Suprapubic skin (tissue), 4 donors: ENCODE measurements around the gene DCBLD1. TPM values are rescaled to one million over a fixed set of nuclear protein-coding genes. Genes with fewer than 3 reads are reported as not detected.

ENCODE experiments used
- DNase-seq, 2 donors: peaks; one replicate each; pipeline ENCODE4 v3.0.0-alpha.2; 2019; ENCODE audit warnings: low spot score in 2 of 2
- H3K27ac ChIP-seq: fragments of 200-600 bp; sonication (generic); one replicate; pipeline ENCODE4 v1.5.1; 2019
- H3K27me3 ChIP-seq: fragments of 200-600 bp; sonication (generic); one replicate; pipeline ENCODE4 v1.5.1; 2019
- H3K36me3 ChIP-seq: fragments of 200-600 bp; sonication (generic); one replicate; pipeline ENCODE4 v1.5.1; 2019
- H3K4me1 ChIP-seq: fragments of 200-600 bp; sonication (generic); one replicate; pipeline ENCODE4 v1.5.1; 2019
- H3K4me3 ChIP-seq: fragments of 200-600 bp; sonication (generic); one replicate; pipeline ENCODE4 v1.5.1; 2019; ENCODE audit warnings: mild to moderate bottlenecking
- H3K9me3 ChIP-seq: fragments of 200-600 bp; sonication (generic); one replicate; pipeline ENCODE4 v1.5.1; 2019
- CTCF ChIP-seq, 2 donors: fragments of 200-600 bp in 1 of 2; fragments of 450-650 bp in 1 of 2; sonication (generic) in 1 of 2; IDR thresholded peaks; one replicate each; pipeline ENCODE4 v1.5.1; 2016 to 2019; ENCODE audit warnings: antibody characterized with exemption in 2 of 2, mild to moderate bottlenecking in 1 of 2, moderate library complexity in 1 of 2
- EP300 ChIP-seq: sonication (generic); formaldehyde crosslinking; IDR thresholded peaks from one replicate; pipeline ENCODE4 v1.6.1; 2017; ENCODE audit warnings: antibody characterized with exemption
- POLR2A ChIP-seq, 2 donors: fragments of 450-650 bp; IDR thresholded peaks; one replicate each; pipeline ENCODE4 v1.6.1; 2017; ENCODE audit warnings: antibody characterized with exemption in 2 of 2, mild to moderate bottlenecking in 2 of 2, moderate library complexity in 2 of 2
- POLR2AphosphoS5 ChIP-seq, 3 donors: sonication (generic); formaldehyde crosslinking; IDR thresholded peaks; one replicate each; pipeline ENCODE4 v1.6.1; 2017; ENCODE audit warnings: antibody characterized with exemption in 3 of 3
- WGBS: methylation state at CpG from one replicate; pipeline ENCODE4 v1.1.5; 2018; 5-methylcytosine and 5-hydroxymethylcytosine counted together
- total RNA-seq, 4 donors: library from RNA; depleted of rRNA; stranded (reverse); fragments of >200 nt; gene quantifications; one replicate each; pipeline ENCODE4 v1.1.0, GENCODE V29; 2016

DCBLD1 gene
- total RNA-seq, 4 donors from 2014 or later = 3.6 to 15.7 (median 4.9) TPM

GRCh38 chr6:117547688-117548621, 65.5 kb downstream of the DCBLD1 start:
- no peaks in the 10 kb centered on the region for H3K9me3 ChIP-seq
- TF ChIP-seq CTCF (IDR thresholded peaks at IDR 0.05) (no peak), POLR2AphosphoS5 (IDR thresholded peaks at IDR 0.05) (no peak)
- peak overlapping the region; percentile 46 for H3K4me3 ChIP-seq
- peak in 1 of 2 donors; percentile 73 for DNase-seq
- no peak overlapping the region for H3K27ac ChIP-seq
- WGBS = 30% methylated on average over 32 of the region's 64 CpGs
- no peaks in the 10 kb centered on the region for H3K27me3 ChIP-seq
- H3K4me1 ChIP-seq = peaks cover 7% of the 10 kb centered on the region
- H3K36me3 ChIP-seq = peaks cover 16% of the 10 kb centered on the region

GRCh38 chr6:117548797-117549301, 66.4 kb downstream of the DCBLD1 start:
- Histone ChIP-seq H3K27me3 (no peaks in the 10 kb centered on the region), H3K9me3 (no peaks in the 10 kb centered on the region), H3K36me3 (peaks cover 16% of the 10 kb centered on the region), H3K4me3 (no peak overlapping the region), H3K4me1 (peaks cover 7% of the 10 kb centered on the region), H3K27ac (no peak overlapping the region)
- TF ChIP-seq POLR2AphosphoS5 (IDR thresholded peaks at IDR 0.05) (no peak), POLR2A (IDR thresholded peaks at IDR 0.05) (no peak), CTCF (IDR thresholded peaks at IDR 0.05) (no peak), EP300 (no peak)
- no peak for DNase-seq
- 90% methylated on average over 8 of the region's 8 CpGs for WGBS

GRCh38 chr6:117549611-117550010, 67.1 kb downstream of the DCBLD1 start:
- Histone ChIP-seq H3K9me3 (no peaks in the 10 kb centered on the region), H3K36me3 (peaks cover 15% of the 10 kb centered on the region), H3K4me1 (peaks cover 7% of the 10 kb centered on the region), H3K4me3 (no peak overlapping the region), H3K27ac (no peak overlapping the region), H3K27me3 (no peaks in the 10 kb centered on the region)
- WGBS = 98% methylated on average over 4 of the region's 4 CpGs
- DNase-seq = no peak
- TF ChIP-seq EP300 (no peak), POLR2AphosphoS5 (IDR thresholded peaks at IDR 0.05) (no peak), POLR2A (IDR thresholded peaks at IDR 0.05) (no peak), CTCF (IDR thresholded peaks at IDR 0.05) (no peak)

- no peak for DNase-seq
- 94% methylated on average over 3 of the region's 3 CpGs for WGBS
- Histone ChIP-seq H3K4me3 (no peak overlapping the region), H3K27ac (no peak overlapping the region), H3K9me3 (no peaks in the 10 kb centered on the region), H3K27me3 (no peaks in the 10 kb centered on the region), H3K4me1 (peaks cover 7% of the 10 kb centered on the region), H3K36me3 (peaks cover 10% of the 10 kb centered on the region)
- TF ChIP-seq POLR2AphosphoS5 (IDR thresholded peaks at IDR 0.05) = no peak
- no peak for TF ChIP-seq POLR2A (IDR thresholded peaks at IDR 0.05)
- no peak for TF ChIP-seq EP300
- no peak for TF ChIP-seq CTCF (IDR thresholded peaks at IDR 0.05)
Measured at GRCh38 chr6:117550078-117550600, 67.7 kb downstream of the DCBLD1 start.

GRCh38 chr6:117550618-117551242, 68.3 kb downstream of the DCBLD1 start:
- peaks cover 9% of the 10 kb centered on the region for H3K4me1 ChIP-seq
- TF ChIP-seq EP300 = no peak
- no peaks in the 10 kb centered on the region for H3K27me3 ChIP-seq
- H3K4me3 ChIP-seq = no peak overlapping the region
- 92% methylated on average over 2 of the region's 2 CpGs for WGBS
- no peak for DNase-seq
- peaks cover 10% of the 10 kb centered on the region for H3K36me3 ChIP-seq
- H3K9me3 ChIP-seq = no peaks in the 10 kb centered on the region
- H3K27ac ChIP-seq = no peak overlapping the region
